ENCODE results near the gene LMF2. TPM values are rescaled to one million over a fixed set of nuclear protein-coding genes. Genes with fewer than 3 reads are reported as not detected.

Gene LMF2
- polyA plus RNA-seq, 1 donor, result 42.2 TPM

GRCh38 chr22:50482107-50483074 is 25.1 kb downstream of the LMF2 start:
- no peak for DNase-seq

GRCh38 chr22:50481440-50482106 is 25.9 kb downstream of the LMF2 start, which contains the start of gene ADM2:
TSS of gene ADM2 (plus strand) at chr22:50481543. CDS start at chr22:50481848, 305 bp downstream.
- DNase-seq, result no peak

GRCh38 chr22:50481045-50481439 is 26.5 kb downstream of the LMF2 start:
- DNase-seq, result no peak

- DNase-seq, result no peak
Measured at GRCh38 chr22:50479721-50480120, 27.8 kb downstream of the LMF2 start.

GRCh38 chr22:50477923-50478322 is 29.6 kb downstream of the LMF2 start:
- no peak for DNase-seq

GRCh38 chr22:50476868-50477267 is 30.6 kb downstream of the LMF2 start:
- DNase-seq, result no peak

- no peak for DNase-seq
Measured at GRCh38 chr22:50475652-50476002, 31.9 kb downstream of the LMF2 start.

- peak; percentile 96 for DNase-seq
Measured at GRCh38 chr22:50474710-50475651, 32.5 kb downstream of the LMF2 start, which contains the start of gene SBF1. TSS of gene SBF1 (minus strand) at chr22:50475035. CDS start at chr22:50474840, 195 bp downstream.

GRCh38 chr22:50473855-50474671 is 33.4 kb downstream of the LMF2 start:
- no peak for DNase-seq

- no peak for DNase-seq
Measured at GRCh38 chr22:50473088-50473487, 34.4 kb downstream of the LMF2 start.

- DNase-seq, result no peak
Measured at GRCh38 chr22:50471962-50472361, 35.5 kb downstream of the LMF2 start.

- DNase-seq, result no peak
Measured at GRCh38 chr22:50471197-50471847, 36.2 kb downstream of the LMF2 start.

- DNase-seq, result no peak
Measured at GRCh38 chr22:50470491-50470890, 37.0 kb downstream of the LMF2 start.

GRCh38 chr22:50469377-50470305 is 37.9 kb downstream of the LMF2 start:
- no peak for DNase-seq

GRCh38 chr22:50468626-50469025 is 38.9 kb downstream of the LMF2 start:
- DNase-seq, result no peak

- DNase-seq, result no peak
Measured at GRCh38 chr22:50467773-50468440, 39.6 kb downstream of the LMF2 start.

- no peak for DNase-seq
Measured at GRCh38 chr22:50467341-50467740, 40.2 kb downstream of the LMF2 start.

GRCh38 chr22:50465066-50465930 is 42.2 kb downstream of the LMF2 start:
- DNase-seq, result no peak

All from hindlimb muscle (tissue), 1 donor.